Measurements from ENCODE around the gene GUCY1A2.

Gene GUCY1A2

GRCh38 chr11:106848526-106848925, 169.8 kb downstream of the GUCY1A2 start:
- no peak for TF ChIP-seq RAD21 (IDR thresholded peaks at IDR 0.05; ENCODE audit: low read depth)
- TF ChIP-seq EGR1 (IDR thresholded peaks at IDR 0.05) = no peak
- TF ChIP-seq ZBTB7A (IDR thresholded peaks at IDR 0.05; ENCODE audit: low read depth) = no peak
- TF ChIP-seq MAX (IDR thresholded peaks at IDR 0.05) = no peak
- TF ChIP-seq CREB1 (IDR thresholded peaks at IDR 0.05; ENCODE audit: low read depth) = no peak
- no peak for TF ChIP-seq USF1 (IDR thresholded peaks at IDR 0.05)
- TF ChIP-seq YY1 (IDR thresholded peaks at IDR 0.05; ENCODE audit: low read depth) = no peak
- TF ChIP-seq NFIC (IDR thresholded peaks at IDR 0.05) = no peak
- no peak for TF ChIP-seq CEBPB (IDR thresholded peaks at IDR 0.05)
- no peak for TF ChIP-seq FOXM1 (IDR thresholded peaks at IDR 0.05; ENCODE audit: borderline replicate concordance, low read depth)
- no peak for TF ChIP-seq EP300 (IDR thresholded peaks at IDR 0.05; ENCODE audit: borderline replicate concordance)

- no peak for TF ChIP-seq TCF12 (IDR thresholded peaks at IDR 0.05; ENCODE audit: low read depth)
- TF ChIP-seq USF1 (IDR thresholded peaks at IDR 0.05) = no peak
Measured at GRCh38 chr11:106842134-106842533, 176.1 kb downstream of the GUCY1A2 start.

GRCh38 chr11:106840947-106841346, 177.3 kb downstream of the GUCY1A2 start:
- TF ChIP-seq EP300 (IDR thresholded peaks at IDR 0.05; ENCODE audit: borderline replicate concordance) (no peak), TAF1 (IDR thresholded peaks at IDR 0.05; ENCODE audit: low read depth) (no peak), FOXM1 (IDR thresholded peaks at IDR 0.05; ENCODE audit: borderline replicate concordance, low read depth) (no peak), TCF12 (IDR thresholded peaks at IDR 0.05; ENCODE audit: low read depth) (no peak), YY1 (IDR thresholded peaks at IDR 0.05; ENCODE audit: low read depth) (no peak), USF1 (IDR thresholded peaks at IDR 0.05) (no peak), TEAD4 (IDR thresholded peaks at IDR 0.05) (no peak)

GRCh38 chr11:106840146-106840545, 178.1 kb downstream of the GUCY1A2 start:
- TF ChIP-seq EP300 (IDR thresholded peaks at IDR 0.05; ENCODE audit: borderline replicate concordance) (no peak), NFIC (IDR thresholded peaks at IDR 0.05) (no peak), TAF1 (IDR thresholded peaks at IDR 0.05; ENCODE audit: low read depth) (no peak), ZBTB7A (IDR thresholded peaks at IDR 0.05; ENCODE audit: low read depth) (no peak), USF1 (IDR thresholded peaks at IDR 0.05) (no peak), EGR1 (IDR thresholded peaks at IDR 0.05) (no peak), YY1 (IDR thresholded peaks at IDR 0.05; ENCODE audit: low read depth) (no peak), MAX (IDR thresholded peaks at IDR 0.05) (no peak), TEAD4 (IDR thresholded peaks at IDR 0.05) (no peak), CEBPB (IDR thresholded peaks at IDR 0.05) (no peak), CREB1 (IDR thresholded peaks at IDR 0.05; ENCODE audit: low read depth) (no peak), REST (IDR thresholded peaks at IDR 0.05; ENCODE audit: low read depth) (no peak), FOXM1 (IDR thresholded peaks at IDR 0.05; ENCODE audit: borderline replicate concordance, low read depth) (no peak), TCF12 (IDR thresholded peaks at IDR 0.05; ENCODE audit: low read depth) (no peak), RAD21 (IDR thresholded peaks at IDR 0.05; ENCODE audit: low read depth) (no peak)

- no peak for TF ChIP-seq YY1 (IDR thresholded peaks at IDR 0.05; ENCODE audit: low read depth)
- TF ChIP-seq NFIC (IDR thresholded peaks at IDR 0.05) = no peak
- TF ChIP-seq REST (IDR thresholded peaks at IDR 0.05; ENCODE audit: low read depth) = no peak
- no peak for TF ChIP-seq EGR1 (IDR thresholded peaks at IDR 0.05)
- no peak for TF ChIP-seq USF1 (IDR thresholded peaks at IDR 0.05)
- TF ChIP-seq CREB1 (IDR thresholded peaks at IDR 0.05; ENCODE audit: low read depth) = no peak
- TF ChIP-seq EP300 (IDR thresholded peaks at IDR 0.05; ENCODE audit: borderline replicate concordance) = no peak
- TF ChIP-seq TEAD4 (IDR thresholded peaks at IDR 0.05) = no peak
- no peak for TF ChIP-seq TAF1 (IDR thresholded peaks at IDR 0.05; ENCODE audit: low read depth)
- TF ChIP-seq FOXM1 (IDR thresholded peaks at IDR 0.05; ENCODE audit: borderline replicate concordance, low read depth) = no peak
- no peak for TF ChIP-seq CEBPB (IDR thresholded peaks at IDR 0.05)
- TF ChIP-seq RAD21 (IDR thresholded peaks at IDR 0.05; ENCODE audit: low read depth) = no peak
Measured at GRCh38 chr11:106834567-106834966, 183.7 kb downstream of the GUCY1A2 start.

Data from Ishikawa (cell line).